Smooth muscle cell (in vitro differentiated cells): ENCODE results near the gene LILRA5. TPM values are rescaled to one million over a fixed set of nuclear protein-coding genes. Genes with fewer than 3 reads are reported as not detected.

ENCODE experiments used
- DNase-seq: peaks from one replicate; lab custom pipeline; 2025; ENCODE audit not compliant: unreplicated experiment; lab: John Stamatoyannopoulos, UW
- H2AFZ ChIP-seq: fragments of 200-600 bp; sonication (generic); 2 replicates; pipeline ENCODE4 v1.6.0; 2016; ENCODE audit warnings: antibody characterized with exemption, low read depth, mild to moderate bottlenecking
- H3F3A ChIP-seq: fragments of 200-600 bp; sonication (generic); 2 replicates; pipeline ENCODE4 v1.6.0; 2017; ENCODE audit warnings: antibody characterized with exemption, low read depth
- H3K27ac ChIP-seq: fragments of 200-600 bp; sonication (generic); 2 replicates; pipeline ENCODE4 v1.5.1; 2016; ENCODE audit warnings: low read depth, mild to moderate bottlenecking
- H3K27me3 ChIP-seq: fragments of 200-600 bp; sonication (generic); 2 replicates; pipeline ENCODE4 v1.6.1; 2016; ENCODE audit warnings: low read depth, mild to moderate bottlenecking
- H3K36me3 ChIP-seq: fragments of 200-600 bp; sonication (generic); 2 replicates; pipeline ENCODE4 v1.5.1; 2016; ENCODE audit warnings: low read depth
- H3K4me1 ChIP-seq: fragments of 200-600 bp; sonication (generic); 2 replicates; pipeline ENCODE4 v1.5.1; 2016; ENCODE audit warnings: low read depth
- H3K4me2 ChIP-seq: fragments of 200-600 bp; sonication (generic); 2 replicates; pipeline ENCODE4 v1.6.0; 2016; ENCODE audit warnings: mild to moderate bottlenecking
- H3K4me3 ChIP-seq: fragments of 200-600 bp; sonication (generic); 2 replicates; pipeline ENCODE4 v1.5.1; 2016; ENCODE audit warnings: mild to moderate bottlenecking
- H3K79me2 ChIP-seq: fragments of 200-600 bp; sonication (generic); 2 replicates; pipeline ENCODE4 v1.6.0; 2016; ENCODE audit warnings: low read depth, mild to moderate bottlenecking
- H3K9ac ChIP-seq: fragments of 200-600 bp; sonication (generic); 2 replicates; pipeline ENCODE4 v1.6.0; 2016; ENCODE audit warnings: low read depth
- H3K9me3 ChIP-seq: fragments of 200-600 bp; sonication (generic); replicated peaks from 2 replicates; pipeline ENCODE4 v1.5.1; 2016; ENCODE audit warnings: low read depth
- H4K20me1 ChIP-seq: fragments of 200-600 bp; sonication (generic); 2 replicates; pipeline ENCODE4 v1.6.0; 2016; ENCODE audit warnings: low read depth
- CTCF ChIP-seq: fragments of 200-600 bp; sonication (generic); IDR thresholded peaks from 2 replicates; pipeline ENCODE4 v1.5.1; 2017; ENCODE audit warnings: borderline replicate concordance, mild to moderate bottlenecking, antibody characterized with exemption; ENCODE audit not compliant: insufficient read depth, poor library complexity, severe bottlenecking
- WGBS: methylation state at CpG from one replicate; pipeline ENCODE4 v1.1.7; 2016; ENCODE audit warnings: low lambda C conversion rate; 5-methylcytosine and 5-hydroxymethylcytosine counted together
- polyA plus RNA-seq: library from polyadenylated mRNA; unstranded; fragments of >200 nt; fragmentation: Nextera tagmentation; extraction: Ambion mirVana; gene quantifications from 2 replicates; pipeline ENCODE4 v1.2.1, GENCODE V29; 2016
- total RNA-seq: library from RNA; depleted of rRNA; stranded (reverse); fragments of >200 nt; gene quantifications from 2 replicates; pipeline ENCODE4 v1.2.3, GENCODE V29; 2014

The LILRA5 gene
- total and polyA plus RNA-seq, 2 experiments from 2014 or later: not detected

GRCh38 chr19:54356444-54357056 is 43.6 kb upstream of the LILRA5 start:
- no peak for TF ChIP-seq CTCF
- no peaks in the 10 kb centered on the region for H3K36me3 ChIP-seq
- 91% methylated on average over 12 of the region's 12 CpGs for WGBS
- H4K20me1 ChIP-seq: no peaks in the 10 kb centered on the region
- no peaks in the 10 kb centered on the region for H3K9me3 ChIP-seq
- no peak overlapping the region for H3K4me2 ChIP-seq
- no peaks in the 10 kb centered on the region for H3K79me2 ChIP-seq
- H3K27me3 ChIP-seq: no peaks in the 10 kb centered on the region
- no peak overlapping the region for H3K9ac ChIP-seq
- no peak overlapping the region for H3K4me3 ChIP-seq
- H3K27ac ChIP-seq: no peak overlapping the region
- H3K4me1 ChIP-seq: no peaks in the 10 kb centered on the region
- no peak overlapping the region for H2AFZ ChIP-seq
- no peak for DNase-seq
- H3F3A ChIP-seq: no peaks in the 10 kb centered on the region

- Histone ChIP-seq H3K27ac (no peak overlapping the region), H3K36me3 (no peaks in the 10 kb centered on the region), H3K79me2 (no peaks in the 10 kb centered on the region), H3K4me2 (no peak overlapping the region), H3K4me1 (no peaks in the 10 kb centered on the region), H4K20me1 (no peaks in the 10 kb centered on the region), H3K4me3 (no peak overlapping the region), H2AFZ (no peak overlapping the region), H3K27me3 (no peaks in the 10 kb centered on the region), H3F3A (no peaks in the 10 kb centered on the region), H3K9me3 (no peaks in the 10 kb centered on the region), H3K9ac (no peak overlapping the region)
- WGBS: 90% methylated on average over 14 of the region's 14 CpGs
- no peak for TF ChIP-seq CTCF
- no peak for DNase-seq
These were observed 42.7 kb upstream of the LILRA5 start for GRCh38 chr19:54355675-54356074.

GRCh38 chr19:54354761-54355160 is 41.8 kb upstream of the LILRA5 start:
- Histone ChIP-seq H3K9me3 (no peaks in the 10 kb centered on the region), H3K27me3 (no peaks in the 10 kb centered on the region), H3K79me2 (no peaks in the 10 kb centered on the region), H3F3A (no peaks in the 10 kb centered on the region), H3K9ac (no peak overlapping the region), H3K4me3 (no peak overlapping the region), H2AFZ (no peak overlapping the region), H3K27ac (no peak overlapping the region), H4K20me1 (no peaks in the 10 kb centered on the region), H3K4me2 (no peak overlapping the region), H3K36me3 (no peaks in the 10 kb centered on the region), H3K4me1 (no peaks in the 10 kb centered on the region)
- 78% methylated on average over 3 of the region's 3 CpGs for WGBS
- no peak for DNase-seq
- no peak for TF ChIP-seq CTCF

DNA sequence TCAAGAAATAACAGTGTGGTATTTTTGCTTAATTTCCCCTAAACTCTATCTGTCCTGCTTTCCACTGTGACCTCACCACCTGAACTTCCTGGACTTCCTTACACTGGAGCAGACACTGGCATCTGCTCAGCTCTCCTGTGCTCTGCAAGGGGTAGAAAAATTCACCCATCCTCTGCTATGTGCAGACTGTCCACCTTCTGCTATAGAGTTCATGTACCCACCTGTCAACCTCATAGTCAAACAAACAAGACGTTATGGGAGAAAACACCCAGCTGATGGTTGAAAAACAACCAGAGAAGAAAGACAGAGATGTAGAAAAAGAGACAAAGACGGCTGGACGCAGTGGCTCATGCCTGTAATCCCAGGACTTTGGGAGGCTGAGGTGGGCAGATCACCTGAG is 39.6 kb upstream of the LILRA5 start:
- Histone ChIP-seq H3K4me2 (no peak overlapping the region), H2AFZ (no peak overlapping the region), H3K9ac (no peak overlapping the region)

More for the DNA sequence above, 39.6 kb upstream of the LILRA5 start:
- no peaks in the 10 kb centered on the region for H3K9me3 ChIP-seq
- no peak for DNase-seq
- 95% methylated on average over 3 of the region's 3 CpGs for WGBS
- no peaks in the 10 kb centered on the region for H3K79me2 ChIP-seq
- no peaks in the 10 kb centered on the region for H4K20me1 ChIP-seq
- no peak overlapping the region for H3K27ac ChIP-seq
- no peaks in the 10 kb centered on the region for H3K4me1 ChIP-seq
- no peak for TF ChIP-seq CTCF
- H3K36me3 ChIP-seq: no peaks in the 10 kb centered on the region
- no peaks in the 10 kb centered on the region for H3F3A ChIP-seq
- no peak overlapping the region for H3K4me3 ChIP-seq
- no peaks in the 10 kb centered on the region for H3K27me3 ChIP-seq
